Endodermal cell (in vitro differentiated cells): ENCODE results near the gene ZNF354B. TPM values are rescaled to one million over a fixed set of nuclear protein-coding genes. Genes with fewer than 3 reads are reported as not detected.

ENCODE experiments used
- DNase-seq: peaks from one replicate; pipeline ENCODE4 v3.0.0-alpha.2; 2017
- H3K27ac ChIP-seq: 2 replicates; pipeline ENCODE4 v1.5.1; 2013; ENCODE audit warnings: mild to moderate bottlenecking, low read depth, low read length, moderate library complexity
- H3K27me3 ChIP-seq: 2 replicates; pipeline ENCODE4 v1.6.1; 2013; ENCODE audit warnings: mild to moderate bottlenecking, low read length, moderate library complexity; ENCODE audit not compliant: insufficient read depth, control insufficient read depth, poor library complexity, severe bottlenecking
- H3K36me3 ChIP-seq: 2 replicates; pipeline ENCODE4 v1.7.0; 2013; ENCODE audit warnings: mild to moderate bottlenecking, low read length, moderate library complexity; ENCODE audit not compliant: control insufficient read depth, insufficient read depth
- H3K4me1 ChIP-seq: one replicate; pipeline ENCODE4 v1.7.0; 2013; ENCODE audit warnings: low read length; ENCODE audit not compliant: control insufficient read depth, insufficient read depth
- H3K4me3 ChIP-seq: 2 replicates; pipeline ENCODE4 v1.5.1; 2013; ENCODE audit warnings: mild to moderate bottlenecking, low read length, moderate library complexity
- H3K9ac ChIP-seq: 2 replicates; pipeline ENCODE4 v1.6.1; 2013; ENCODE audit warnings: mild to moderate bottlenecking, low read length, moderate library complexity; ENCODE audit not compliant: poor library complexity, severe bottlenecking; ENCODE audit errors: extremely low read depth
- H3K9me3 ChIP-seq: 2 replicates; pipeline ENCODE4 v1.6.1; 2013; ENCODE audit warnings: mild to moderate bottlenecking, low read length, moderate library complexity; ENCODE audit not compliant: control insufficient read depth
- H3K27ac Mint-ChIP-seq: 2 replicates; pipeline ENCODE4 v1.8.0; 2020; ENCODE audit warnings: mixed read lengths
- H3K27me3 Mint-ChIP-seq: 2 replicates; pipeline ENCODE4 v1.8.0; 2021; ENCODE audit warnings: mild to moderate bottlenecking, mixed read lengths; ENCODE audit not compliant: insufficient read depth
- H3K36me3 Mint-ChIP-seq: 2 replicates; pipeline ENCODE4 v1.8.0; 2020; ENCODE audit warnings: low read depth, mixed read lengths
- H3K4me1 Mint-ChIP-seq: 2 replicates; pipeline ENCODE4 v1.8.0; 2020; ENCODE audit warnings: mixed read lengths
- H3K4me3 Mint-ChIP-seq: 2 replicates; pipeline ENCODE4 v1.8.0; 2020; ENCODE audit warnings: mild to moderate bottlenecking, moderate library complexity, mixed read lengths
- H3K9me3 Mint-ChIP-seq: 2 replicates; pipeline ENCODE4 v1.8.0; 2020; ENCODE audit warnings: mild to moderate bottlenecking, mixed read lengths
- WGBS, 2 experiments: methylation state at CpG; one replicate each; pipeline versions ENCODE4 v1.1.5 to v1.1.7; 2013; ENCODE audit warnings: missing lambda C conversion rate in 2 of 2, mixed read lengths in 1 of 2; ENCODE audit not compliant: insufficient coverage in 1 of 2, insufficient read length in 1 of 2; 5-methylcytosine and 5-hydroxymethylcytosine counted together
- total RNA-seq, 2 donors: library from RNA; stranded (reverse); fragmentation: NEBNext Ultra II Directional in 1 of 2; extraction: Animal tissue kit (Norgen Biotek cat#: 25700) in 1 of 2; gene quantifications; 2 replicates in 1 of 2; 3 replicates in 1 of 2; pipeline ENCODE4 v1.2.1, GENCODE V29; 2021
- TF ChIP-seq, protein P1 (sequence below): fragments of 200-600 bp; sonication (generic); conservative IDR thresholded peaks from 2 replicates; pipeline ENCODE4 v1.5.0; 2021; ENCODE audit warnings: antibody characterized with exemption, mild to moderate bottlenecking

Gene ZNF354B
- total RNA-seq, 2 donors from 2014 or later: 24.3 to 26.0 TPM

DNA sequence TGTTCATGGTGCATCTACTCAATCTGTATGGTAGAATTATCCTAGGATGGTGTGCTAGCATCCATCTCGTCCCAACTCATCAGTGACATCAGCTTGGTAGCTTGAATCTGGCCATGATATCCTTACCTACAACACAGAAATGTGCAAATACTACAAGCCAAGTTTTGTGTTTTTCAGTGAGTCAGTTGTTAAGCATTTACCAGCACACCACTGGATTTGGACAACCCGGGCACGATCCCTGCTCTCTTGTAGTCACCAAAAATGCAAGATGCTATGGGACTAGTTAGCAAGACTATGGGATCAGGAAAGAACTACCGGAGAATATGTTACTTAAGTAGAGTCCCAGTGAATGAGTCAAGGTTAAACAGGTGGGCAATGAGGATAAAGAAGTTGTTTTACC is 32.1 kb upstream of the ZNF354B start:
- Mint-ChIP-seq H3K4me3 (no peak overlapping the region), H3K4me1 (no peaks in the 10 kb centered on the region), H3K9me3 (peaks cover 2% of the 10 kb centered on the region), H3K36me3 (no peaks in the 10 kb centered on the region), H3K27ac (no peak overlapping the region), H3K27me3 (peaks cover 3% of the 10 kb centered on the region)
- Histone ChIP-seq H3K4me1 (no peaks in the 10 kb centered on the region), H3K36me3 (no peaks in the 10 kb centered on the region), H3K27ac (no peak overlapping the region), H3K27me3 (no peaks in the 10 kb centered on the region), H3K4me3 (no peak overlapping the region), H3K9me3 (peaks cover 4% of the 10 kb centered on the region), H3K9ac (no peak overlapping the region)
- WGBS, 2 experiments: 71 to 88% methylated on average over 4 of the region's 4 CpGs
- TF ChIP-seq, protein P1, sequence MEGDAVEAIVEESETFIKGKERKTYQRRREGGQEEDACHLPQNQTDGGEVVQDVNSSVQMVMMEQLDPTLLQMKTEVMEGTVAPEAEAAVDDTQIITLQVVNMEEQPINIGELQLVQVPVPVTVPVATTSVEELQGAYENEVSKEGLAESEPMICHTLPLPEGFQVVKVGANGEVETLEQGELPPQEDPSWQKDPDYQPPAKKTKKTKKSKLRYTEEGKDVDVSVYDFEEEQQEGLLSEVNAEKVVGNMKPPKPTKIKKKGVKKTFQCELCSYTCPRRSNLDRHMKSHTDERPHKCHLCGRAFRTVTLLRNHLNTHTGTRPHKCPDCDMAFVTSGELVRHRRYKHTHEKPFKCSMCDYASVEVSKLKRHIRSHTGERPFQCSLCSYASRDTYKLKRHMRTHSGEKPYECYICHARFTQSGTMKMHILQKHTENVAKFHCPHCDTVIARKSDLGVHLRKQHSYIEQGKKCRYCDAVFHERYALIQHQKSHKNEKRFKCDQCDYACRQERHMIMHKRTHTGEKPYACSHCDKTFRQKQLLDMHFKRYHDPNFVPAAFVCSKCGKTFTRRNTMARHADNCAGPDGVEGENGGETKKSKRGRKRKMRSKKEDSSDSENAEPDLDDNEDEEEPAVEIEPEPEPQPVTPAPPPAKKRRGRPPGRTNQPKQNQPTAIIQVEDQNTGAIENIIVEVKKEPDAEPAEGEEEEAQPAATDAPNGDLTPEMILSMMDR: no peak
- DNase-seq: no peak

DNA sequence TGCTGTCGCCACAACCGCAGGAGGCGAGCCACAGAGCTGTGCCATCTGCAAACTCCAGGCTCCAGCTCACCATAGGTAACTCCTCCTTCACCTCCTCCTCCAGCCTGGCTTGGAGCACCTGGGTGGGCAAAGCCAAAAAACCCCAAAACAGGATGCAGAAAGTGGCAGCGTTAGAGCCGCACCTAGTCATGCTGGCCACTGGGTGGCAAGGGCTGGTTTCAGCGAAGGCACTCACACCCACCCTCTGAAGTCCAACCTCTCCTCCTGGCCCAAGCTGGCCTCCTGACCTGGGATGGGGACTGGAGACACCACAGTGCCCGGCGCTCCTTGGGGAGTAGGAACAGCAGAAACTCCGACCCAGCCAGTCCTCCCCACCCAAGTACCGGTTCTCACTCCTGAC is 28.7 kb upstream of the ZNF354B start:
- no peak overlapping the region for H3K27ac Mint-ChIP-seq
- no peaks in the 10 kb centered on the region for H3K4me1 ChIP-seq
- peak; percentile 63 for DNase-seq
- no peaks in the 10 kb centered on the region for H3K4me1 Mint-ChIP-seq
- H3K4me3 ChIP-seq: no peak overlapping the region
- no peak overlapping the region for H3K27ac ChIP-seq
- TF ChIP-seq, protein P1: peak; percentile 60
- H3K9me3 Mint-ChIP-seq: peaks cover 4% of the 10 kb centered on the region
- H3K27me3 ChIP-seq: no peaks in the 10 kb centered on the region
- H3K9me3 ChIP-seq: peaks cover 2% of the 10 kb centered on the region
- H3K9ac ChIP-seq: no peak overlapping the region
- 77 to 80% methylated on average over 3 to 10 of the region's 10 CpGs for WGBS, 2 experiments
- no peaks in the 10 kb centered on the region for H3K36me3 Mint-ChIP-seq
- no peak overlapping the region for H3K4me3 Mint-ChIP-seq
- no peaks in the 10 kb centered on the region for H3K36me3 ChIP-seq
- H3K27me3 Mint-ChIP-seq: no peaks in the 10 kb centered on the region

DNA sequence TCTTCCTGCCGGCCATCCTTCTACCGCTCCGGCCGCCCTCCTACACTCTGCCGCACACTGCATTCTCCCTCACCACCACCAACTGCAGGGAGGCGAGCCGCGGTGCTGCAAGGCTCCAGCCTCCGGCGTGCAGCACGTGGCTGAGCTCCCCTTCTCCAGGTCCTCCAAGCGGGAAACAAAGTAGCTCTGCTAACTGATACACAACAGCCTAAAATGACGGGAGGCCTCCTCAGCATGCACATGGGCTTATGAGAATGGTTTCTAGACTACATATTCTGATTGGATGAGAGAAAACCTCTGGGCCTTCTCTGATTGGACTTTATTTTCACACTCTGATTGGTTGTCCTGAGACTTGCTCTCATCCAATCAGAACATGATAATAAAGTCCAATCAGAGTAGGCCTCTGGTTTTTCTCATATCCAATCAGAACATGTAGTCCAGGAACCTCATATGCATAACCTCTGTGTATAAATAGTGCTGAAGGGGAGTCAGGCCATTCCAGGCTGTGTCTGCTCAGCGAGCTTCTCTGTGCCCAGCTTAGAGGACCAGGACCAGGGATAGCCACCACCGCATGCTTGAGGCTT is 27.0 kb upstream of the ZNF354B start:
- Mint-ChIP-seq H3K27me3 (no peaks in the 10 kb centered on the region), H3K4me3 (peak overlapping the region; percentile 46), H3K4me1 (no peaks in the 10 kb centered on the region), H3K9me3 (peaks cover 4% of the 10 kb centered on the region), H3K27ac (no peak overlapping the region), H3K36me3 (no peaks in the 10 kb centered on the region)
- H3K4me3 ChIP-seq: no peak overlapping the region
- TF ChIP-seq, protein P1: no peak
- H3K27me3 ChIP-seq: no peaks in the 10 kb centered on the region
- peaks cover 5% of the 10 kb centered on the region for H3K9me3 ChIP-seq
- no peaks in the 10 kb centered on the region for H3K4me1 ChIP-seq
- H3K36me3 ChIP-seq: no peaks in the 10 kb centered on the region
- WGBS, 2 experiments: 91 to 92% methylated on average over 2 to 15 of the region's 15 CpGs
- DNase-seq: no peak
- no peak overlapping the region for H3K9ac ChIP-seq
- H3K27ac ChIP-seq: no peak overlapping the region
